IMR-90 (cell line): ENCODE data around the gene MASP2. TPM values are rescaled to one million over a fixed set of nuclear protein-coding genes. Genes with fewer than 3 reads are reported as not detected.

Experiments used
- ATAC-seq: fragments of 200-7000 bp; cut with Tn5 transposase; 2 replicates; pipeline ENCODE4 v1.9.1; 2020; ENCODE audit warnings: low read depth, mild to moderate bottlenecking, moderate library complexity
- BruUV-seq: library from RNA; stranded (reverse); fragments of 400-500 nt; replicated peaks from 2 replicates; lab custom pipeline; 2021; lab: Mats Ljungman, UMichigan
- CTCF ChIA-PET: fragments of 300-600 bp; formaldehyde crosslinking; extraction: SDS; loops from one replicate; lab custom pipeline; 2021; ENCODE audit warnings: antibody characterized with exemption; lab: Yijun Ruan, JAX
- POLR2A ChIA-PET: fragments of 300-600 bp; sonication (Branson Sonifier 250); formaldehyde crosslinking; loops from one replicate; lab custom pipeline; 2022; ENCODE audit warnings: antibody characterized with exemption; ENCODE audit not compliant: unreplicated experiment; lab: Charles Lee
- DNase-seq: peaks from one replicate; pipeline ENCODE4 v3.0.0; 2013
- H2AFZ ChIP-seq: replicated peaks from 2 replicates; pipeline ENCODE3; 2013; ENCODE audit warnings: low read length, mild to moderate bottlenecking; ENCODE audit not compliant: poor library complexity
- H2AK5ac ChIP-seq: 2 replicates; pipeline ENCODE4 v1.6.1; 2013; ENCODE audit warnings: low read depth, low read length, inconsistent platforms
- H2AK9ac ChIP-seq: replicated peaks from 2 replicates; pipeline ENCODE3; 2013; ENCODE audit warnings: mild to moderate bottlenecking, low read depth, low read length, moderate library complexity; ENCODE audit not compliant: poor library complexity
- H2BK120ac ChIP-seq: 2 replicates; pipeline ENCODE4 v1.6.1; 2013; ENCODE audit warnings: low read depth, low read length, inconsistent platforms
- H2BK15ac ChIP-seq: 3 replicates; pipeline ENCODE4 v1.6.1; 2013; ENCODE audit warnings: low read depth, low read length, inconsistent platforms
- H2BK20ac ChIP-seq: 2 replicates; pipeline ENCODE4 v1.6.1; 2013; ENCODE audit warnings: low read depth, mild to moderate bottlenecking, inconsistent platforms, low read length, moderate library complexity
- H2BK5ac ChIP-seq: 2 replicates; pipeline ENCODE4 v1.6.1; 2013; ENCODE audit warnings: mild to moderate bottlenecking, low read depth, low read length, inconsistent platforms; ENCODE audit not compliant: poor library complexity, severe bottlenecking
- H3K14ac ChIP-seq: replicated peaks from 2 replicates; pipeline ENCODE4 v1.6.1; 2013; ENCODE audit warnings: low read depth, low read length, inconsistent platforms
- H3K18ac ChIP-seq: 2 replicates; pipeline ENCODE4 v1.6.1; 2013; ENCODE audit warnings: low read depth, low read length, control low read depth
- H3K23ac ChIP-seq: 2 replicates; pipeline ENCODE4 v1.6.1; 2013; ENCODE audit warnings: low read depth, low read length, inconsistent platforms
- H3K27ac ChIP-seq: 2 replicates; pipeline ENCODE4 v1.5.1; 2013; ENCODE audit warnings: mild to moderate bottlenecking, control low read depth, low read length; ENCODE audit not compliant: insufficient read depth
- H3K27me3 ChIP-seq: 2 replicates; pipeline ENCODE4 v1.6.1; 2013; ENCODE audit warnings: low read length; ENCODE audit not compliant: control insufficient read depth, insufficient read depth
- H3K36me3 ChIP-seq: 2 replicates; pipeline ENCODE4 v1.6.1; 2013; ENCODE audit warnings: low read length, mixed read lengths; ENCODE audit not compliant: control insufficient read depth, insufficient read depth
- H3K4ac ChIP-seq: 2 replicates; pipeline ENCODE4 v1.6.1; 2013; ENCODE audit warnings: low read depth, low read length, inconsistent platforms
- H3K4me1 ChIP-seq: 2 replicates; pipeline ENCODE4 v1.6.1; 2013; ENCODE audit warnings: low read length, mixed read lengths; ENCODE audit not compliant: control insufficient read depth, insufficient read depth
- H3K4me2 ChIP-seq: 2 replicates; pipeline ENCODE4 v1.6.1; 2013; ENCODE audit warnings: low read depth, mild to moderate bottlenecking, control low read depth, low read length, moderate library complexity
- H3K4me3 ChIP-seq: 2 replicates; pipeline ENCODE4 v1.5.1; 2013; ENCODE audit warnings: low read depth, mild to moderate bottlenecking, control low read depth, low read length, moderate library complexity; ENCODE audit not compliant: insufficient read depth
- H3K56ac ChIP-seq: 2 replicates; pipeline ENCODE4 v1.6.1; 2013; ENCODE audit warnings: low read length, inconsistent platforms; ENCODE audit not compliant: insufficient read depth; ENCODE audit errors: extremely low read depth
- H3K79me1 ChIP-seq, 2 experiments: 2 replicates each; pipeline ENCODE4 v1.6.1; 2013; ENCODE audit warnings: low read length in 2 of 2, inconsistent platforms in 1 of 2, low read depth in 1 of 2
- H3K9ac ChIP-seq: 2 replicates; pipeline ENCODE4 v1.6.1; 2013; ENCODE audit warnings: low read depth, low read length, control low read depth
- H3K9me1 ChIP-seq: 2 replicates; pipeline ENCODE4 v1.6.1; 2013; ENCODE audit warnings: low read length, inconsistent platforms; ENCODE audit not compliant: insufficient read depth
- H3K9me3 ChIP-seq: 2 replicates; pipeline ENCODE4 v1.6.1; 2013; ENCODE audit warnings: low read length; ENCODE audit not compliant: control insufficient read depth, insufficient read depth
- H4K20me1 ChIP-seq: 2 replicates; pipeline ENCODE4 v1.6.1; 2013; ENCODE audit warnings: low read length, inconsistent platforms; ENCODE audit not compliant: insufficient read depth
- H4K5ac ChIP-seq: 2 replicates; pipeline ENCODE4 v1.6.1; 2013; ENCODE audit warnings: mild to moderate bottlenecking, low read depth, low read length, control low read depth
- H4K8ac ChIP-seq, 2 experiments: 2 replicates each; pipeline ENCODE4 v1.6.1; 2013; ENCODE audit warnings: low read depth in 2 of 2, low read length in 2 of 2, control low read depth in 1 of 2, inconsistent platforms in 1 of 2
- H4K91ac ChIP-seq: 2 replicates; pipeline ENCODE4 v1.6.1; 2013; ENCODE audit warnings: low read depth, low read length, inconsistent platforms; ENCODE audit not compliant: insufficient read depth
- CEBPB ChIP-seq: IDR thresholded peaks from 2 replicates; pipeline ENCODE4 v1.6.1; 2012; ENCODE audit warnings: low read depth, low read length, improper control_type of control experiment
- MAFK ChIP-seq: IDR thresholded peaks from 2 replicates; pipeline ENCODE4 v1.6.1; 2012; ENCODE audit warnings: low read depth, low read length, improper control_type of control experiment
- MAZ ChIP-seq: IDR thresholded peaks from 2 replicates; pipeline ENCODE4 v1.6.1; 2012; ENCODE audit warnings: low read depth, mild to moderate bottlenecking, low read length, improper control_type of control experiment, moderate library complexity, borderline replicate concordance
- MXI1 ChIP-seq: IDR thresholded peaks from 2 replicates; pipeline ENCODE4 v1.6.1; 2012; ENCODE audit warnings: low read depth, mild to moderate bottlenecking, low read length, moderate library complexity, borderline replicate concordance
- POLR2A ChIP-seq: IDR thresholded peaks from 2 replicates; pipeline ENCODE4 v1.6.1; 2012; ENCODE audit warnings: mild to moderate bottlenecking, low read depth, low read length
- RAD21 ChIP-seq: IDR thresholded peaks from 2 replicates; pipeline ENCODE4 v1.6.1; 2012; ENCODE audit warnings: low read length, improper control_type of control experiment
- RCOR1 ChIP-seq: IDR thresholded peaks from 2 replicates; pipeline ENCODE4 v1.6.1; 2012; ENCODE audit warnings: mild to moderate bottlenecking, low read length, improper control_type of control experiment; ENCODE audit not compliant: insufficient replicate concordance
- RFX5 ChIP-seq: IDR thresholded peaks from 2 replicates; pipeline ENCODE4 v1.8.0; 2012; ENCODE audit warnings: low read depth, mild to moderate bottlenecking, low read length, moderate library complexity
- SMC3 ChIP-seq: fragments of 150-350 bp; IDR thresholded peaks from 2 replicates; pipeline ENCODE4 v1.6.1; 2016; ENCODE audit warnings: low read depth, mild to moderate bottlenecking, antibody characterized with exemption, low read length, moderate library complexity
- USF2 ChIP-seq: fragments of 150-350 bp; IDR thresholded peaks from 2 replicates; pipeline ENCODE4 v1.6.1; 2017; ENCODE audit warnings: mild to moderate bottlenecking, antibody characterized with exemption, low read length, low read depth
- whole genome bisulfite sequencing, 2 experiments: methylation state at CpG; one replicate each; pipeline versions ENCODE4 v1.1.5 to v1.1.7; 2013; ENCODE audit warnings: missing lambda C conversion rate in 2 of 2; ENCODE audit not compliant: insufficient read length in 1 of 2; ENCODE audit errors: extremely low coverage in 2 of 2; 5-methylcytosine and 5-hydroxymethylcytosine counted together
- dilution Hi-C: fragments of 300-500 bp; cut with HindIII; formaldehyde crosslinking; loops from one replicate; pipeline ENCODE4 v1.14.3; 2018; ENCODE audit warnings: low sequenced_read_pairs; ENCODE audit not compliant: unreplicated experiment
- in situ Hi-C: fragments of 300-500 bp; cut with MboI; formaldehyde crosslinking; loops from 3 replicates; pipeline ENCODE4 v1.14.3; 2019; ENCODE audit warnings: low sequenced_read_pairs, inconsistent platforms, mixed read lengths
- intact Hi-C: fragments of 100-400 bp; cut with micrococcal nuclease; formaldehyde crosslinking; loops from 2 replicates; pipeline ENCODE4 v1.10.0; 2022
- polyA plus RNA-seq, 3 experiments: library from polyadenylated mRNA; depleted of rRNA; stranded (reverse); fragments of >200 nt; gene quantifications; 2 replicates each; pipeline ENCODE4 v1.2.3, GENCODE V29; 2012; ENCODE audit warnings: low replicate concordance in 1 of 3
- total RNA-seq: library from RNA; depleted of rRNA; stranded (reverse); fragments of >200 nt; gene quantifications from 2 replicates; pipeline ENCODE4 v1.2.3, GENCODE V29; 2012
- TF ChIP-seq, protein P1 (sequence below): conservative IDR thresholded peaks from 2 replicates; pipeline ENCODE4 v1.5.1; 2012; ENCODE audit warnings: mild to moderate bottlenecking, low read depth, low read length, improper control_type of control experiment
- TF ChIP-seq, protein P2 (sequence below): fragments of 150-350 bp; IDR thresholded peaks from 2 replicates; pipeline ENCODE4 v1.6.1; 2016; ENCODE audit warnings: low read depth, mild to moderate bottlenecking, low read length, moderate library complexity, borderline replicate concordance

Gene MASP2
- total and polyA plus RNA-seq, 2 of the 4 experiments (the other 2 are of a cell fraction) = 0.03 TPM; not detected in 1

DNA sequence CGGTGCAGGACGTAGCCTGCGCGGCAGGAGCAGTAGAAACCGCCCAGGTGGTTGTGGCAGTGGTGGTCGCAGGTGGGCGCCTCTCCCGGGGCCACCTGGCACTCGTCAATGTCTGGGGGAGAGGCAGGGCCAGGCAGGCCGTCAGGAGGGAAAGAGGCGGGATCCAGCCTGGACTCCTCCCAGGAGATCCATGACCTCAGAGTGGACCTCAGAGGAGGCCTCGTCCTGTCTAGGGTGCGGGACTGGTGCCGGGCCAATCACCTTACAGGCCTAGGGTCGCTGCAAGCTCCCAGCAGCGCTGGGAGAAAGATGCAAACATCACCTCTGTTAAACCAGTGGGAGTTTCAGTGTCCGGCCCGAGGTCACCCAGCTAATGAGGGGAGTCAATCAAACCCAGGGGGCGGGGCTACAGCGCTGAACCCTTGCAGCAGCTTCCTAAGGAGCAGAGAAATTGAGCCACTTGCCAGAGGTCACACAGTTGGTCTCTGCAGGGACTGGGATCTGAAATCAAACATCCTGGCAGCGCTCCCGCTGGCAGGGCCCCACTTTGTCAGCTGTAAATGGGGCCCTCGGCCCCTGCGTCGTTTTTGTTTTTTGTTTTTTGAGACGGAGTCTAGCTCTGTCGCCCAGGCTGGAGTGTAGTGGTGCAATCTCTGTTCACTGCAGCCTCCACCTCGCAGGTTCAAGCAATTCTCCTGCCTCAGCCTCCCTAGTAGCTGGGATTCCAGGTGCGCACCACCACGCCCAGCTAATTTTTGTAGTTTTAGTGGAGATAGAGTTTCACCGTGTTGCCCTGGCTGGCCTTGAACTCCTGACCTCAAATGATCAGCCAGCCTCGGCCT is 1.4 kb downstream of the MASP2 start (continued):
- no peak for TF ChIP-seq RFX5

- no peaks in the 10 kb centered on the region for H3K79me1 ChIP-seq
- H3K9me1 ChIP-seq = no peaks in the 10 kb centered on the region
- H3K9ac ChIP-seq = no peak overlapping the region
- H3K4me2 ChIP-seq = no peak overlapping the region
- H3K18ac ChIP-seq = no peak overlapping the region
- no peak overlapping the region for H3K14ac ChIP-seq
- H4K91ac ChIP-seq = no peak overlapping the region
- no peak overlapping the region for H3K56ac ChIP-seq
- H3K4me3 ChIP-seq = no peak overlapping the region
- no peak overlapping the region for H3K27ac ChIP-seq
- no peak overlapping the region for H4K5ac ChIP-seq
- no peak overlapping the region for H2BK120ac ChIP-seq
- ATAC-seq (no peak), DNase-seq (no peak)
- no peak overlapping the region for H3K23ac ChIP-seq
- no peak overlapping the region for H2AK5ac ChIP-seq
- peak overlapping the region; percentile 21 for H2AFZ ChIP-seq
- ChIA-PET CTCF (no interaction called here), POLR2A (no interaction called here)
- no peak overlapping the region for H2BK20ac ChIP-seq
- BruUV-seq = no TSS peak
- no peaks in the 10 kb centered on the region for H4K20me1 ChIP-seq
- H3K4ac ChIP-seq = no peak overlapping the region
- H3K4me1 ChIP-seq = no peaks in the 10 kb centered on the region
- H2AK9ac ChIP-seq = no peak overlapping the region
- no peaks in the 10 kb centered on the region for H3K9me3 ChIP-seq
- no peak overlapping the region for H2BK5ac ChIP-seq
- no peak overlapping the region for H4K8ac ChIP-seq
- in situ Hi-C loops = no loop called here
- intact Hi-C loops = no loop called here
- H3K36me3 ChIP-seq = no peaks in the 10 kb centered on the region
- 69% methylated on average over 9 of the region's 16 CpGs; no CpG with 5 or more reads in 1 of the 2 experiments for WGBS, 2 experiments
- H3K27me3 ChIP-seq = no peaks in the 10 kb centered on the region; the same call in 1 of the 2 replicates
- no peak overlapping the region for H2BK15ac ChIP-seq
- dilution Hi-C loops = no loop called here
- TF ChIP-seq CEBPB (no peak), MXI1 (no peak), SMC3 (no peak), RCOR1 (no peak), USF2 (no peak), RAD21 (no peak), POLR2A (no peak), MAFK (no peak), MAZ (no peak)
- TF ChIP-seq, protein P1, sequence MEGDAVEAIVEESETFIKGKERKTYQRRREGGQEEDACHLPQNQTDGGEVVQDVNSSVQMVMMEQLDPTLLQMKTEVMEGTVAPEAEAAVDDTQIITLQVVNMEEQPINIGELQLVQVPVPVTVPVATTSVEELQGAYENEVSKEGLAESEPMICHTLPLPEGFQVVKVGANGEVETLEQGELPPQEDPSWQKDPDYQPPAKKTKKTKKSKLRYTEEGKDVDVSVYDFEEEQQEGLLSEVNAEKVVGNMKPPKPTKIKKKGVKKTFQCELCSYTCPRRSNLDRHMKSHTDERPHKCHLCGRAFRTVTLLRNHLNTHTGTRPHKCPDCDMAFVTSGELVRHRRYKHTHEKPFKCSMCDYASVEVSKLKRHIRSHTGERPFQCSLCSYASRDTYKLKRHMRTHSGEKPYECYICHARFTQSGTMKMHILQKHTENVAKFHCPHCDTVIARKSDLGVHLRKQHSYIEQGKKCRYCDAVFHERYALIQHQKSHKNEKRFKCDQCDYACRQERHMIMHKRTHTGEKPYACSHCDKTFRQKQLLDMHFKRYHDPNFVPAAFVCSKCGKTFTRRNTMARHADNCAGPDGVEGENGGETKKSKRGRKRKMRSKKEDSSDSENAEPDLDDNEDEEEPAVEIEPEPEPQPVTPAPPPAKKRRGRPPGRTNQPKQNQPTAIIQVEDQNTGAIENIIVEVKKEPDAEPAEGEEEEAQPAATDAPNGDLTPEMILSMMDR = no peak
- TF ChIP-seq, protein P2, sequence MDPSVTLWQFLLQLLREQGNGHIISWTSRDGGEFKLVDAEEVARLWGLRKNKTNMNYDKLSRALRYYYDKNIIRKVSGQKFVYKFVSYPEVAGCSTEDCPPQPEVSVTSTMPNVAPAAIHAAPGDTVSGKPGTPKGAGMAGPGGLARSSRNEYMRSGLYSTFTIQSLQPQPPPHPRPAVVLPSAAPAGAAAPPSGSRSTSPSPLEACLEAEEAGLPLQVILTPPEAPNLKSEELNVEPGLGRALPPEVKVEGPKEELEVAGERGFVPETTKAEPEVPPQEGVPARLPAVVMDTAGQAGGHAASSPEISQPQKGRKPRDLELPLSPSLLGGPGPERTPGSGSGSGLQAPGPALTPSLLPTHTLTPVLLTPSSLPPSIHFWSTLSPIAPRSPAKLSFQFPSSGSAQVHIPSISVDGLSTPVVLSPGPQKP = no peak
These were observed 2.1 kb downstream of the MASP2 start for GRCh38 chr1:11044849-11045427.
